Amniotic stem cell (primary cell): Measurements from ENCODE around the gene SMYD3.

Experiments
- DNase-seq: peaks from one replicate; lab custom pipeline; 2025; lab: John Stamatoyannopoulos, UW

SMYD3 gene

DNA sequence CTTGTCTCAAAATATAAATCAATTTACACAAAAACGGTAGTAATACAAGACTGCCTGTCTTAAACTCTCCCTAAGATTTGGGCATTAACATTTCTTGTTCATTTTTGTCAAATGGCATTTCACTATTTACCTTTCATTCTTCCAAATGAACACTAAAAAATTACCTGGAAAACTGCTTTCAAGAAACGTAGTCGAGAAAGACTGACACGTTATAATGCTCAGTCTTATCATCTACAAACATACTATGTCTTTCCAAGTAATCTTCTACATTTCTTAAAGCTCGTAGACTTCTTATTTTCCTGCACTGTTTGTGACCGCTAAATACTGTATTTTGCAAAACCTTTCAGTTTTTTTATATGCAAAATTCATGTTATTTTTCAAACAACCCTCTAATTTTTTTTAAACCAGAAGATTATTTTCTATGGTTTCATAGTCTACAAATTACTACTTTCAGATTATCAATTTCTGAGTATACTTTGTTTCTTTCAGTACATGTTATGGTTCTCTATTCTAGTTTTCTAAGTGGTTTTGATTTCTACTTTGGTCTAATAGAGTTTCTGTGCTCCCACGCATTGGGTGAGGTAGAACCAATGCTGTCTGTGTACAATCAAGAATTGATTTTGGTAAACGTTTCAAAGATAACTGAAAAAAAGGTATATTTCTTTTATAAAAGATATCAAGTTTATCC is 336.4 kb downstream of the SMYD3 start:
- no peak for DNase-seq

- no peak for DNase-seq
Measured at GRCh38 chr1:246169486-246169885, 337.6 kb downstream of the SMYD3 start.

- no peak for DNase-seq
Measured at GRCh38 chr1:246169019-246169418, 338.1 kb downstream of the SMYD3 start.

GRCh38 chr1:246166841-246167240 is 340.2 kb downstream of the SMYD3 start:
- no peak for DNase-seq

DNA sequence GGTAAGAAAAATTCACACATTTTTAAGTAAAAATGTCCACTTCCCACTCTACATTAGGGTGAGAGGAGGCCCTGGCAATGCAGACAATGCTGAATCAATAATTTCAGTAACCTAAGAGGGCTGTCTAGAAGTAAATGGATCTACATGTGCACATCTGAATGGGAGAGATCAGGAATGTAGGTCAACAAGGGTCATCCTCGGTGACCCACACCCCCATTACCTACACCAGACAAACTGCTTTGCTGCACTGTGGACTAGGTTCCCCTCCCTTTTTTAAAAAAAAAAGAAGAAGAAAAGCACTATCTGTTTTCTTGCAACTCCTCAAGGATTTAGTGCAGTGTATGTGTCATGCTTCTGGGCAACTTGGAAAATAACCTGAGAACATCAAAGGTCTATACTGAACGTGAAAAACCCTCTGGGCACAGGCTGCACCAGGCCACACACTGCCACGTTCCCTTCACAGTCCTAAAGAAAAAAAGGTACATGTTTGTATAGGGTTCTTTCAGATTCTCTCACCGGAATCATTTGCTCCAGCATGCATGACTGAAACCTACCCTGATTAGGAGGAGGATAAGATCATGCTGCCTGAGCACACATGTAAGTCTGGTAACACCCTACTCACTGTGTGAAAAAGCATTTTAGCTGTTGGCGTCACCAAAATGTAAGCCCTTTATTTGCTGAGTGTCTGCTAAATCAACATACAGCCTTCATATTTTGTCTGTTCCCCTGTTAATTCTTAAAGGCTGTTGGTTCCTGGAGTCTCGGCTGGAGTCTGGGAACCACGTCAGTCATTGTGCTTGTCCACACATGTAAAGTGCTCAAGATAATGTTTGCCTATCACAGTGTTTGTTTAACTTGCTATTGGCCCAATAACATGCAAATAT is 341.0 kb downstream of the SMYD3 start:
- no peak for DNase-seq

DNA sequence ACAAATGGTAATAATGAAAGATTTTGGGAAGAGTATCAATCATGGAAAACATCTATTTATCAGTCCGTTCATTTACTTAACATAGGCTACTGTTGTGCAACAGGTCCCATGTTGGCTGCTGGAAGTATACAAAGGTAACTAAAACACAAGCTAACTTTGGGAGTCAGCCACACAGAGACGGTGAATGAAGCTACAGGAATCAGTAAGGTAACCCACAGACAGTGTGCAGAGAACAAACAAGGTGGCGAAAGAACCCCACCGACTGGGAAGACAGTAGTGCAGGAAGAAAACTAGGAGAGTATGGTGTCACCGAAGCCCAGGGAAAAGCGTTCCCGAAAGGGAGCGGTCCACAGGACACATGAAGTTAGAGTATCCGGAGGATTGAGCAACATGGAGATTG is 342.3 kb downstream of the SMYD3 start:
- DNase-seq: no peak

DNA sequence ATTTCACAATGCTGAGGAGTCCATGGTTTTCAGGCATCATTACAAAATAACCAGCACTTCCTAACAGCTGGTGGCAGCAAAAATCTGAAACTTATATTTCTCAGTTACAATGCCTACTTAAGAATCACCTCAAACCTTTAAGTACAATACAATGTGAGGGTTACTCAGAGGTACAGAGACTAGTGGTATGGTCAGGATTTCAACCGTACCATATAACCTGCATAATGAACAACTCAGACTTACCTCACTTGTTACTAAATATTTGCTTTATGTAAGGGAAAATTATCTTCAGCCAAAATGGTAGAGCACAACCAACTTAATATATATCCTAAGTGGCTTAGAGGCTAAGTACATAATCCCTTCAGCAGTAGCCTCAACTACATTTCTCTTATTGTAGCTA is 344.5 kb downstream of the SMYD3 start:
- no peak for DNase-seq

GRCh38 chr1:246161626-246162025 is 345.5 kb downstream of the SMYD3 start:
- peak; percentile 42 for DNase-seq

DNA sequence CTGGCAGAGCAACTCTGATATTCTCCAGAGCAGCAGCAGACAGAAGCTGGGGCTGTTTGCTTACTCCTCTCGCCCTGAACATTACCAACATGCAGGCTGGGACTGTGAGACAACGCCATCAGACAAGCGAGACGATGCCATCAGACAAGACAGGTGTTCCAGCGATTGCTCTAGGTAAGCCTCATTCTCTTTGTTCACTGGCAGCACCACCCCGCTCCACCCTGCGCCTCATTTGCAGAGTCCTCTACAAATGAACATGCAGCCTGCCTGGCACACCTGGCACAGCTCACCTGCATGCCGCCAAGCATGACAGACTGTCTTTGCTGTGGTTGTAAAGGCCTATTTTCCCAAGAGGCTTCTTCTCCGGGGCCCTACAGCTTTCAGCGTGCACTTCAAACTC is 346.2 kb downstream of the SMYD3 start:
- DNase-seq: no peak

GRCh38 chr1:246160374-246160773 is 346.7 kb downstream of the SMYD3 start:
- no peak for DNase-seq

- DNase-seq: no peak
Measured at GRCh38 chr1:246159279-246160227, 347.5 kb downstream of the SMYD3 start.

- no peak for DNase-seq
Measured at GRCh38 chr1:246158131-246158530, 348.9 kb downstream of the SMYD3 start.

DNA sequence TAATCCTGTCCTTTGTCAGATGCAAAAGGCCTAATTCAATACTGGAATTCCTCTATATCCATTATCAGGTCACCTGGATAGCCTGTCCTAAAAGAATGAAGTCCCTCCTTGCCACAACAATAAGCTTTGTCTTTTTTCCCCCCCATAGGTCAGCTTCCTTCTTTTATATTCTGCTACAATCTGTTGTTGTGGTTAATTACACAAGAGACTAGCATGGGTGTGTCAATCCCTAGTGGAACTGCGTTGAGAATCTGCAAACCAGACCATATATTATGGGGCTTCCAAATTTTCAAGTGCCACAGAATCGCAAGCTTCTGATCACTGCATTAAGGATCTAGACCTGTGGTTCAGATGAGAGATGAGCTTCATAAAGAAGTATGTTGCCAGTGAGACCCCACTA is 349.6 kb downstream of the SMYD3 start:
- DNase-seq: no peak

DNA sequence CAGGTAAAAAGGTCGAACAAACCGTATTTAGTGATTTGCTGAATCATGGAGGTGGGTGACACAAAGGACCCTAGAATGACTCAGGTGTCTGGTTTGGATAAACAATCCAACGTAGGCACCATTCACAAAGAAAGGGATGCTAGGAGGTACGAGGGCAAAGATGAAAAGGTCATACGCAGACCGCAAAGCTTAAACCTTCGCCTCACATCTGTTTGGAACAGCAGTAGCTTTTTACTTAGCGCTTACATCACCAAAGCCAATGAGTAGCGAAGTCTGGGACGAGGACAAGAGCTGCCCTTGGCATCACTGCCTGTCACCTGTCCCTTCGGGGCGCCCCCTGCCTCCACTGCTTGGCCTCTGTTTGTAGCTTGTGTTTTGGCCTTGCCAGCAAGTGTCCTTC is 350.2 kb downstream of the SMYD3 start:
- DNase-seq: no peak

GRCh38 chr1:246155923-246156322 is 351.2 kb downstream of the SMYD3 start:
- no peak for DNase-seq

GRCh38 chr1:246153796-246154212 is 353.3 kb downstream of the SMYD3 start:
- DNase-seq: no peak

GRCh38 chr1:246152986-246153431 is 354.1 kb downstream of the SMYD3 start:
- DNase-seq: no peak

- DNase-seq: no peak
Measured at GRCh38 chr1:246151796-246152434, 355.2 kb downstream of the SMYD3 start.

- no peak for DNase-seq
Measured at GRCh38 chr1:246149543-246149942, 357.5 kb downstream of the SMYD3 start.

- DNase-seq: no peak
Measured at GRCh38 chr1:246147524-246148461, 359.3 kb downstream of the SMYD3 start.
